Jurkat, Clone E6-1 (cell line): ENCODE data around the gene SOX30. TPM values are rescaled to one million over a fixed set of nuclear protein-coding genes. Genes with fewer than 3 reads are reported as not detected.
"Not testable (repeated sequence)": the region's sequence is repeated elsewhere in the genome, so short reads cannot be mapped to it uniquely, and the experiment has no call there.

Experiments
- DNase-seq: peaks from one replicate; pipeline ENCODE4 v3.0.0-alpha.2; 2011; ENCODE audit warnings: low read depth, low spot score
- H3K4me3 ChIP-seq: 2 replicates; pipeline ENCODE4 v1.5.1; 2011; ENCODE audit warnings: mild to moderate bottlenecking, low read length, control low read depth, moderate library complexity
- polyA plus RNA-seq: library from polyadenylated mRNA; unstranded; fragments of >200 nt; gene quantifications from one replicate; pipeline ENCODE4 v1.2.1, GENCODE V29; 2012; ENCODE audit warnings: missing spikeins; ENCODE audit not compliant: insufficient read length, insufficient read depth

Gene SOX30
- polyA plus RNA-seq: not detected

GRCh38 chr5:157652377-157652692 lies at the start of gene SOX30:
TSS of gene SOX30 (minus strand) at chr5:157652438. CDS start at chr5:157652078, 360 bp downstream.
- DNase-seq: no peak
- H3K4me3 ChIP-seq: no peak within 1 kb of the TSS

DNA sequence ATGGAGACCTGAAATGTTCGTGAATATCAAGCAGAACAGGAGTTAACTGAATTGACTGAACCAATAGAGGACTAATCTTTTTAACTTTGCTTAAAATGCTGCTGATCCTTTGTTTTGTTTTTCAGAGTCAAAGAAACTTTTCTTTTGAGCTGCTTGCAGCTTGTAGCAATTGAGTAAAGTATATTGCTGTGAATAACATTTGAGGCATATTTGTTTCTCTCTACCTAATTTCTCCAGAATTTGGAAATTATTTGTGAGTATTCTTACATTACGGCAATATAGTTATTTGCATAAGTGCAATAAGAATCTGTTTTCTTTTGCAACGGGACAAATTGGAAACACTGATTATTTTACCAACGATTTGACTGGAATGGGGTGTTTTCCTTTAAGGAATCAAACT lies 46.4 kb upstream of the SOX30 start:
- H3K4me3 ChIP-seq, DNase-seq: not testable (repeated sequence)

DNA sequence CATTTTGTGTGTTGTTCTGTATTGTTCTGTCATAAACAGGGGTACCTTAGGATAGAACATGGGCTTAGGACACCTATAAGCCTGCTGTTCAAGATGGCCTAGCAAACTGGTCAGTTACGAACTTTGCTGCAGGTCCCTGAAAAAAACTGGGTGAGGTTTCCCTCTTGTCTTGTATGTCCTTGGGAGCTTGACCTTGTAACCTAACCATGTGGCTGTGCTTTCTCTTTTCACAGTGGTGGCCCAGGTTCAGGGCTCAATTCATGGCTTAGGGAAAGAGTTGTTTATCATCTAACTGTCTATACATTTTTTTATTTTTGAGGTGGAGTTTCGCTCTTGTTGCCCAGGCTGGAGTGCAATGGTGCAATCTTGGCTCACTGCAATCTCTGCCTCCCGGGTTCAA lies 43.9 kb upstream of the SOX30 start:
- H3K4me3 ChIP-seq, DNase-seq: not testable (repeated sequence)

GRCh38 chr5:157693816-157694215 lies 41.6 kb upstream of the SOX30 start:
- not testable (repeated sequence) for DNase-seq, H3K4me3 ChIP-seq

- no peak overlapping the region for H3K4me3 ChIP-seq
- no peak for DNase-seq
Measured at GRCh38 chr5:157690690-157691433, 38.6 kb upstream of the SOX30 start.

GRCh38 chr5:157689942-157690689 lies 37.9 kb upstream of the SOX30 start:
- no peak overlapping the region for H3K4me3 ChIP-seq
- no peak for DNase-seq

DNA sequence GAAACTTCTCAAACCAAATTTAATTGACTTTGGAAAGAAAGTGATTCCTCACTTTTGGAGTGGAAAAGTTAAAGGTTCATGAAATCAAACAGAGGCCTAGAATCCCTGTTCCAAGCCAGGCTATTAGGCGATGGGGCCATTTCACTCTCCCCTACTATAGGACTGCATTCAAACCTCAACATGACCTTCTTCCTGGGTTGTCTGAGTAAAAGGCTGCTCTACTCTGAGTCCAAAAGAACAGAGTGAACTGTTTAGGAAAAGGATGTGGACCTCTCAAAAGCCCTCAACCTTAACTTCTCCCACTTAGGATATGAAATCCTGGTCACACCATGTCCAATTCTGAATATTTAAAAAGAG lies 34.9 kb upstream of the SOX30 start:
- no peak for DNase-seq
- H3K4me3 ChIP-seq: no peak overlapping the region

DNA sequence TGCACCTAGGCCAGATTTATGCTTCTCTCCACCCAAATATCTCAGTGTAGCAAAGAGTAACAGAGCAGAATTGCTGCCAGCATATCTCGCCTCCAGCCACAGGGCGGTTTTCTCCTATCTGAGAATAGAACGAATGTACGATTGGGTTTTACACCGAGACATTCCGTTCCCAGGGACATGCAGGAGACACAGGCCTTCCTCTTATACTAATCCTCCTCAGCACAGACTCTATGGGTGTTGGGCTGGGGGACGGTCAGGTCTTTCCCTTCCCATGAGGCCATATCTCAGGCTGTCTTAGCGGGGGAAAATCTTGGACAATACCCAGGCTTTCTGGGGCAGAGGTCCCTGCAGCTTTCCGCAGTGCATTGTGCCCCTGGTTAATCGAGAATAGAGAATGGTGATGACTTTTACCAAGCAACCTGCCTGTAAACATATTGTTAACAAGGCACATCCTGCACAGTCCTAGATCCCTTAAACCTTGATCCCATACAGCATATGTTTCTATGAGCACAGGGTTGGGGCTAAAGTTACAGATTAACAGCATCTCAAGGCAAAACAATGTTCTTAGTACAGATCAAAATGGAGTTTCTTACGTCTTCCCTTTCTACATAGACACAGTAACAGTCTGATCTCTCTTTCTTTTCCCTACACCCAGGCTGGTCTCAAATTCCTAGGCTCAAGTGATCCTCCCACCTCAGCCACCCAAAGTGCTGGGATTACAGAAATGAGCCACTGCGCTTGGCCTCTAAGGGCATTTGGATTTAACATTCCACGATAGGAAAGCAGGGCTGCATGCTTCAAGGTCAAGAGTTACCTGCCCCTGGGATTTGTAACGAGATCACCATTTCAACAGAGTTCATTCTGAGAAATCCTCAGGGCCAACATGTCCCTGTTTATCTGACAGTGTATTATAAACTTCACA lies 34.3 kb upstream of the SOX30 start:
- not testable (repeated sequence) for H3K4me3 ChIP-seq, DNase-seq

GRCh38 chr5:157682257-157682656 lies 30.0 kb upstream of the SOX30 start:
- H3K4me3 ChIP-seq: no peak overlapping the region
- no peak for DNase-seq

GRCh38 chr5:157681048-157681447 lies 28.8 kb upstream of the SOX30 start:
- no peak for DNase-seq
- no peak overlapping the region for H3K4me3 ChIP-seq

- H3K4me3 ChIP-seq: no peak overlapping the region
- DNase-seq: no peak
Measured at GRCh38 chr5:157680239-157680638, 28.0 kb upstream of the SOX30 start.

DNA sequence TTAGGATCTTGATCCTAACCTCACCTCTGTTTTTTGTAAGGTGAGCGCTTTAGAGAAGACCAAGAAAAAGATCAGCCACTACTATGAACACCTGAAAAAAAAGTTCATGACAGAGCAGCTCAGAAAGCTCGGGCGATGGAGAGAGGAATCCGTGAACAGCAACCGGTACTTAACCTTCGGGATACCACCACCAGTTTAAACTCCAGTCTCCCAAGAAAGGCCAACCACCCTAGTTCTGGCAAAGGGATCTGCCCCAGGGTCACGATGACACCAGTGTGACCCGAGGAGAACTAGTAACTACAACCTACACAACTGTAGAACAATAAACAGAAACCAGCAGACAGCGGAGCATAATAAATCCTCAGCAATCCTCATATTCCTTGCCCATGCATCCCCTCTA lies 27.6 kb upstream of the SOX30 start:
- no peak for DNase-seq
- no peak overlapping the region for H3K4me3 ChIP-seq

GRCh38 chr5:157677931-157678330 lies 25.7 kb upstream of the SOX30 start:
- no peak overlapping the region for H3K4me3 ChIP-seq

GRCh38 chr5:157674351-157674750 lies 22.1 kb upstream of the SOX30 start:
- H3K4me3 ChIP-seq, DNase-seq: not testable (repeated sequence)

More at GRCh38 chr5:157677931-157678330, 25.7 kb upstream of the SOX30 start:
- DNase-seq: no peak

DNA sequence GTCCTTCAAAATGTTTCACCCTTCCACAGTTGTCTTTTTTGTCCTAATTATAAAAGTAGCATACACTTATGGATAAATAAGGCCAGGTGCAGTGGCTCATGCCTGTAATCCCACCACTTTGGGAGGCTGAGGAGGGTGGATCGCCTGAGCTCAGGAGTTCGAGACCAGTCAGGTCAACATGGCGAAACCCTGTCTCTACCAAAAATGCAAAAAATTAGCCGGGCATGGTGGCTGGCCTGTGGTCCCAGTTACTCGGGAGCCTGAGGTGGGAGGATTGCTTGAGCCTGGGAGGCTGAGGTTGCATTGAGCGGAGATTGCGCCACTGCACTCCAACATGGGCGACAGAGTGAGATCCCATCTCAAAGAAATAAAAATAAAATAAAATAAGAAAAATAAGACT lies 20.7 kb upstream of the SOX30 start:
- no peak for DNase-seq
- no peak overlapping the region for H3K4me3 ChIP-seq

DNA sequence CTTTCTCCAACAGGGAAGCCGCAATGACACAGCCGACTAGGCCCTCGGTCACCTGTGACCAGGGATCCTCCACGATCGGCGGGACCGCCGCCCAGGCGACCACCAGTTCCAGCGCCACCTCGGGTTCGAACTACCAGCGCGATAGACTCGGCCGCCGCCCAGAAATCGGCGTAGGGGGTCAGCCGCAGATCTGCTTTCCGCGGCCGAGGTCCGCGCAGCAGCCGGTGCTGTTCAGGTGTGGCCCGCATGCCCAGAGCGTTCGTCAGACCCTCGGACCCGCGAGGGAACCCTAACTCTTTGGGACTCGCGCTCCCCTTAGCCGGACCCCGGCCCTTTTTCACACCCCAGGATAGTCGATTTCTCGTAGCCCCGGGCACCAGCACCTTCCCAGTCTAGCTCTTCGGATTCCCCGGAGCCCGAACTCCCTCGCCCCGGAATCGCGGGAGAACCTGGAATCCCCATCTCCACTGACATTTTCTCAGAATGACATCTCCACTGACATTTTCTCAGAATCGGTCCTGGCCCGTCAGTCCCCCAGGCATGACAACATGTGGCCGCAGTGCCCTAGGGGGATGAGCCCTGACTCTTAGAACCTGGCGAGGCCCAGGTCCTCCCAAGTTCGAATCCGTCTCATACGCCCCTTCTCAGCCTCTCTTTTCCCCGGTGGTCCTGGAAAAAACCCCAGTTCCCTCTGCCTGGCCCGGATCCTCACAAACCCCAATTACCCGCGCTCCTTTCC lies 19.5 kb upstream of the SOX30 start:
- H3K4me3 ChIP-seq: no peak overlapping the region
- no peak for DNase-seq

GRCh38 chr5:157670662-157671591 lies 18.7 kb upstream of the SOX30 start, which contains the start of gene C5orf52:
TSS of gene C5orf52 (plus strand) at chr5:157671533. CDS start at chr5:157671615, 82 bp downstream.
- H3K4me3 ChIP-seq: no peak within 1 kb of the TSS
- no peak for DNase-seq

DNA sequence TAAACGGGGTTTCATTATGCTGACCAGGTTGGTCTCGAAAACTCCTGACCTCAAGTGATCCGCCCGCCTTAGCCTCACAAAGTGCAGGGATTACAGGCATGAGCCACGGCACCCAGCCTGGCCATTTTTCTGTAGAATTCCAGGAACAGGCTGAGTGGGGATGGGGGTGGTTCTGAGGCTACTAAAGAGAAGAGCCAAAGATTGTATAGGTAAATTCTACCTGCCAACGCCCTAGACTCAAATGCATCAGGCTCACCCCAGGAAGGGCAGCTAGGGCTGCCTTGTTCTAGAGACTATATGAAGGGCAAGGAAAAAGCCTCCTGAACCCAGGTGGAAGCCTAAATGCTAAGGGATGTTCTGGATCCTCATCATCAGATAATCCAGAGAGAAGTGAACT lies 17.5 kb upstream of the SOX30 start:
- no peak overlapping the region for H3K4me3 ChIP-seq

More for the DNA sequence above, 17.5 kb upstream of the SOX30 start:
- no peak for DNase-seq
